Left lung (tissue), 10 donors: Measurements from ENCODE around the gene MYL4. TPM values are rescaled to one million over a fixed set of nuclear protein-coding genes. Genes with fewer than 3 reads are reported as not detected.
"Not testable (repeated sequence)": the region's sequence is repeated elsewhere in the genome, so short reads cannot be mapped to it uniquely, and the experiment has no call there.

Source experiments
- ATAC-seq: fragments of 200-7000 bp; cut with Tn5 transposase; one replicate; pipeline ENCODE4 v1.9.1; 2020; ENCODE audit warnings: moderate library complexity
- DNase-seq, 4 donors: peaks; one replicate each; pipeline ENCODE4 v3.0.0-alpha.2; 2013 to 2020
- H3K27ac ChIP-seq, 2 donors: fragments of 200-600 bp; sonication (generic) in 1 of 2; one replicate each; pipeline versions ENCODE4 v1.5.0 to v1.8.0; 2020 to 2021
- H3K27me3 ChIP-seq, 2 donors: fragments of 200-600 bp; sonication (generic) in 1 of 2; one replicate each; pipeline versions ENCODE4 v1.5.0 to v1.8.0; 2020 to 2021
- H3K36me3 ChIP-seq, 2 donors: fragments of 200-600 bp; sonication (generic) in 1 of 2; one replicate each; pipeline versions ENCODE4 v1.5.0 to v1.8.0; 2020 to 2021
- H3K4me1 ChIP-seq, 2 donors: fragments of 200-600 bp; one replicate each; pipeline ENCODE4 v1.8.0; 2021
- H3K4me3 ChIP-seq, 2 donors: fragments of 200-600 bp; sonication (generic) in 1 of 2; one replicate each; pipeline versions ENCODE4 v1.5.0 to v1.8.0; 2020 to 2021; ENCODE audit warnings: mild to moderate bottlenecking in 1 of 2
- H3K9me3 ChIP-seq, 2 donors: fragments of 200-600 bp; sonication (generic) in 1 of 2; one replicate each; pipeline versions ENCODE4 v1.5.0 to v1.8.0; 2020 to 2021
- CTCF ChIP-seq, 2 donors: fragments of 200-600 bp; sonication (generic) in 1 of 2; IDR thresholded peaks; one replicate each; pipeline versions ENCODE4 v1.5.0 to v1.8.0; 2021; ENCODE audit warnings: antibody characterized with exemption in 2 of 2
- intact Hi-C, 2 donors: fragments of 100-400 bp; cut with DNase I; formaldehyde crosslinking; loops; one replicate each; pipeline versions ENCODE4 v1.11.2 to v1.14.2; 2022
- polyA plus RNA-seq, 6 donors: library from polyadenylated mRNA; unstranded; fragments of 120-200 nt; gene quantifications; one replicate each; pipeline ENCODE4 v1.2.1, GENCODE V29; 2013; ENCODE audit not compliant: insufficient read length in 6 of 6
- total RNA-seq, 2 donors: library from RNA; stranded (reverse); fragmentation: NEBNext Ultra II Directional; extraction: Animal tissue kit (Norgen Biotek cat#: 25700); gene quantifications; one replicate each; pipeline ENCODE4 v1.2.1, GENCODE V29; 2021
- donor health status: DM: no; HTN: yes; CAD: no.
- donor health status: DM: no; HTN: no; CAD: no.

MYL4 gene
- total and polyA plus RNA-seq, 8 donors = 0.99 to 4.6 (median 2.7) TPM

GRCh38 chr17:47266782-47267181, 57.6 kb downstream of the MYL4 start:
- no peak for ATAC-seq
- no peak overlapping the region for H3K4me3 ChIP-seq
- no peaks in the 10 kb centered on the region for H3K36me3 ChIP-seq
- H3K27ac ChIP-seq = no peak overlapping the region
- H3K9me3 ChIP-seq = no peaks in the 10 kb centered on the region
- H3K4me1 ChIP-seq = peaks cover 6 to 10% of the 10 kb centered on the region in 2 donors
- DNase-seq = no peak
- intact Hi-C loops = no loop called here
- H3K27me3 ChIP-seq = no peaks in the 10 kb centered on the region
- no peak for TF ChIP-seq CTCF (IDR thresholded peaks at IDR 0.05)

GRCh38 chr17:47267354-47267828, 58.2 kb downstream of the MYL4 start:
- H3K27ac ChIP-seq = no peak overlapping the region
- ATAC-seq = peak; percentile 58
- no peak for TF ChIP-seq CTCF (IDR thresholded peaks at IDR 0.05)

GRCh38 chr17:47268964-47269363, 59.8 kb downstream of the MYL4 start:
- DNase-seq, intact Hi-C loops, ATAC-seq, H3K27me3 ChIP-seq, H3K4me3 ChIP-seq, H3K27ac ChIP-seq, H3K9me3 ChIP-seq, H3K36me3 ChIP-seq: not testable (repeated sequence)
- H3K4me1 ChIP-seq = peaks cover 6 to 10% of the 10 kb centered on the region in 2 donors

More at GRCh38 chr17:47267354-47267828, 58.2 kb downstream of the MYL4 start:
- intact Hi-C loops = no loop called here
- no peak for DNase-seq
- Histone ChIP-seq H3K36me3 (no peaks in the 10 kb centered on the region), H3K27me3 (no peaks in the 10 kb centered on the region), H3K9me3 (no peaks in the 10 kb centered on the region), H3K4me3 (no peak overlapping the region), H3K4me1 (peaks cover 6 to 10% of the 10 kb centered on the region in 2 donors)

GRCh38 chr17:47269561-47270280, 60.6 kb downstream of the MYL4 start:
- peaks cover 6 to 11% of the 10 kb centered on the region in 2 donors for H3K4me1 ChIP-seq
- ATAC-seq, H3K4me3 ChIP-seq, DNase-seq, H3K27ac ChIP-seq, H3K9me3 ChIP-seq, H3K27me3 ChIP-seq, intact Hi-C loops, H3K36me3 ChIP-seq: not testable (repeated sequence)

GRCh38 chr17:47270946-47271705, 62.0 kb downstream of the MYL4 start:
- H3K27me3 ChIP-seq = no peaks in the 10 kb centered on the region
- DNase-seq = no peak
- no peak overlapping the region for H3K4me3 ChIP-seq
- H3K36me3 ChIP-seq = no peaks in the 10 kb centered on the region
- ATAC-seq = no peak
- peaks cover 17% of the 10 kb centered on the region in 2 donors for H3K4me1 ChIP-seq
- no peaks in the 10 kb centered on the region for H3K9me3 ChIP-seq
- intact Hi-C loops = no loop called here
- no peak overlapping the region for H3K27ac ChIP-seq
- TF ChIP-seq CTCF (IDR thresholded peaks at IDR 0.05) = no peak

GRCh38 chr17:47272491-47272890, 63.3 kb downstream of the MYL4 start:
- Histone ChIP-seq H3K27me3 (no peaks in the 10 kb centered on the region), H3K9me3 (no peaks in the 10 kb centered on the region), H3K4me3 (no peak overlapping the region), H3K4me1 (peaks cover 25 to 28% of the 10 kb centered on the region in 2 donors), H3K36me3 (no peaks in the 10 kb centered on the region), H3K27ac (no peak overlapping the region)
- ATAC-seq (no peak), DNase-seq (no peak)
- intact Hi-C loops = no loop called here
- no peak for TF ChIP-seq CTCF (IDR thresholded peaks at IDR 0.05)
